ENCODE measurements around the gene NLGN3. TPM values are rescaled to one million over a fixed set of nuclear protein-coding genes. Genes with fewer than 3 reads are reported as not detected.
A peak's percentile ranks its signal among the peaks of the same experiment; 100 is the strongest.

NLGN3 gene
- total RNA-seq, result under 1 TPM; 0.38 to 0.43 (median 0.40) TPM

- no peaks in the 10 kb centered on the region for H3K27me3 Mint-ChIP-seq (ENCODE audit: low read depth)
- H3K4me3 Mint-ChIP-seq, result peak within 1 kb of the TSS; percentile 26
- H3K4me1 Mint-ChIP-seq (ENCODE audit: low read depth), result peaks cover 15% of the 10 kb centered on the region
- H3K36me3 Mint-ChIP-seq (ENCODE audit: insufficient read depth), result no peaks in the 10 kb centered on the region
- no peaks in the 10 kb centered on the region for H3K9me3 Mint-ChIP-seq
- ATAC-seq (no peak), DNase-seq (no peak)
Measured at GRCh38 chrX:71144651-71145050, at the start of gene NLGN3. NLGN3 (plus strand) TSS chrX:71144841; CDS start chrX:71147750, 2,909 bp downstream.

GRCh38 chrX:71095033-71095432 is 49.6 kb upstream of the NLGN3 start:
- Mint-ChIP-seq H3K4me1 (ENCODE audit: low read depth) (peaks cover 31% of the 10 kb centered on the region), H3K27me3 (ENCODE audit: low read depth) (no peaks in the 10 kb centered on the region), H3K9me3 (no peaks in the 10 kb centered on the region), H3K36me3 (ENCODE audit: insufficient read depth) (no peaks in the 10 kb centered on the region), H3K4me3 (peak overlapping the region; percentile 93)
- ATAC-seq (no peak), DNase-seq (no peak)

DNA sequence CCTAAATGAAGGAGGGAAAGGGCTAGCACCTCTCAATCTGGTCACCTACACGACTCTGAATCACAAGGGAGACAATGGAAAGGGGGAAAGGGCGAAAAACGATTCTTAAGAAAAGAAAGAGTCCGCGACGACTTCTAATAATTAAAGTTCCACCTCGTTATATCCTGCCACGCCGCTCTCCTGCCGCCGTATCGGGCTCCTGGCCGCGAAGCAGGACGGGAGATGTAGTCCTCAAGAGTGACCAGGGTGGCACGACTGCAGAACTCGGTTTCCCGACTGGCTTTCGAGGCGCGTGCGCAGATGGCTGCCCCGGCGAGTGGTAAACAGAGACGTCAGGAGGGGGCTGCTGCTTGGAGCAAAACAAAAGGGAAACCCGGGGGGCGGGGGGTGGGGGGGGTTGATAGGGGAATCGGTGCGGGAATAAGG is 49.1 kb upstream of the NLGN3 start, which contains the start of gene FOXO4:
Gene FOXO4, plus strand, starts transcription at position 297 of the 426 bp plus-strand sequence. CDS start 678 bp downstream, outside the sequence.
- no peaks in the 10 kb centered on the region for H3K36me3 Mint-ChIP-seq (ENCODE audit: insufficient read depth)
- no peaks in the 10 kb centered on the region for H3K27me3 Mint-ChIP-seq (ENCODE audit: low read depth)
- H3K4me1 Mint-ChIP-seq (ENCODE audit: low read depth), result peaks cover 33% of the 10 kb centered on the region
- no peaks in the 10 kb centered on the region for H3K9me3 Mint-ChIP-seq
- H3K4me3 Mint-ChIP-seq, result peak within 1 kb of the TSS; percentile 93
- ATAC-seq (peak; percentile 87 to 94), DNase-seq (peak; percentile 82)

- no peak for DNase-seq
- Mint-ChIP-seq H3K9me3 (no peaks in the 10 kb centered on the region), H3K36me3 (ENCODE audit: insufficient read depth) (no peaks in the 10 kb centered on the region), H3K4me1 (ENCODE audit: low read depth) (peaks cover 39% of the 10 kb centered on the region), H3K27me3 (ENCODE audit: low read depth) (no peaks in the 10 kb centered on the region), H3K4me3 (peak overlapping the region; percentile 93)
- peak; percentile 56 for ATAC-seq
Measured at GRCh38 chrX:71095981-71096759, 48.5 kb upstream of the NLGN3 start.

DNA sequence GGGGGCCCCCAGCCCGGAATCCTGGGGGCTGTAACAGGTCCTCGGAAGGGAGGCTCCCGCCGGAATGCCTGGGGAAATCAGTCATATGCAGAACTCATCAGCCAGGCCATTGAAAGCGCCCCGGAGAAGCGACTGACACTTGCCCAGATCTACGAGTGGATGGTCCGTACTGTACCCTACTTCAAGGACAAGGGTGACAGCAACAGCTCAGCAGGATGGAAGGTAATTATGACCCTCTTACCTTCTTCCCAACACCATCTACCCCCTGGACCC is 47.9 kb upstream of the NLGN3 start:
- ATAC-seq, result peak in 1 of 2 donors; percentile 6
- Mint-ChIP-seq H3K4me1 (ENCODE audit: low read depth) (peaks cover 45% of the 10 kb centered on the region), H3K36me3 (ENCODE audit: insufficient read depth) (no peaks in the 10 kb centered on the region), H3K9me3 (no peaks in the 10 kb centered on the region), H3K4me3 (peak overlapping the region; percentile 93), H3K27me3 (ENCODE audit: low read depth) (no peaks in the 10 kb centered on the region)
- DNase-seq, result no peak

- DNase-seq (peak; percentile 77), ATAC-seq (peak; percentile 16 to 34)
- Mint-ChIP-seq H3K4me3 (peak overlapping the region; percentile 31), H3K4me1 (ENCODE audit: low read depth) (peaks cover 59% of the 10 kb centered on the region), H3K27me3 (ENCODE audit: low read depth) (no peaks in the 10 kb centered on the region), H3K9me3 (no peaks in the 10 kb centered on the region), H3K36me3 (ENCODE audit: insufficient read depth) (no peaks in the 10 kb centered on the region)
Measured at GRCh38 chrX:71098302-71098701, 46.3 kb upstream of the NLGN3 start.

DNA sequence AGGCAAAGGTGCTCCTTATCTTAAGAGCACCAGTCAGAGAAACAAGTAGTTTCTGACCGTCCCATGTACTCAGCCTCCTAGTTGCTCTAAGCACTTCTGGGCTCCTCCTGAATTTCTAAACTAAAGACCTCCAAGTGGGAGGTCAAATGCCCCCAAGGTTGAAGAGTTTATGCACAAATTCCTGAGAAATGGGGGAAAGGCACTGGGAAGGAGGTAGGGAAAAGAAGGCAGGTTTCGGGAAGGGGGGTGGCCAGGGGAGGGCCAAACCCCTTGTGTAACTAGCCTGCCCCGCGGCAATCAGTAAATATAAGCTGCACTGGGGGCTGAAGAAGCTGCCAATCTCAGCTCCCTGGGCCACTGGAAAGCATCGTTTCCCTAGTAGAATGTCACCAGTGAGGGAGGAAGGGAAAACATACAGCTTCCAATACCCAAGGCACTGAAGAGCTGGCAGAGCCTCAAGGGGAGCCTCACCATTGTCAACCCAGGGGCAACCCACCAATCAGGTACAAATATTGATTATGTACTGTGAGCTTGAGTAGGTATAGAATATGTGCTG is 45.6 kb upstream of the NLGN3 start:
- no peak for ATAC-seq
- H3K9me3 Mint-ChIP-seq, result no peaks in the 10 kb centered on the region
- peaks cover 66% of the 10 kb centered on the region for H3K4me1 Mint-ChIP-seq (ENCODE audit: low read depth)

GRCh38 chrX:71099736-71100135 is 44.9 kb upstream of the NLGN3 start:
- H3K4me1 Mint-ChIP-seq (ENCODE audit: low read depth), result peaks cover 73% of the 10 kb centered on the region
- no peaks in the 10 kb centered on the region for H3K36me3 Mint-ChIP-seq (ENCODE audit: insufficient read depth)
- H3K27me3 Mint-ChIP-seq (ENCODE audit: low read depth), result no peaks in the 10 kb centered on the region
- no peak for DNase-seq
- no peak for ATAC-seq
- H3K4me3 Mint-ChIP-seq, result no peak overlapping the region
- no peaks in the 10 kb centered on the region for H3K9me3 Mint-ChIP-seq

More for the DNA sequence above, 45.6 kb upstream of the NLGN3 start:
- Mint-ChIP-seq H3K36me3 (ENCODE audit: insufficient read depth) (no peaks in the 10 kb centered on the region), H3K27me3 (ENCODE audit: low read depth) (no peaks in the 10 kb centered on the region), H3K4me3 (no peak overlapping the region)
- no peak for DNase-seq

- DNase-seq, result no peak
- ATAC-seq, result no peak
- no peaks in the 10 kb centered on the region for H3K27me3 Mint-ChIP-seq (ENCODE audit: low read depth)
- no peaks in the 10 kb centered on the region for H3K9me3 Mint-ChIP-seq
- peaks cover 4% of the 10 kb centered on the region for H3K36me3 Mint-ChIP-seq (ENCODE audit: insufficient read depth)
- no peak overlapping the region for H3K4me3 Mint-ChIP-seq
- peaks cover 75% of the 10 kb centered on the region for H3K4me1 Mint-ChIP-seq (ENCODE audit: low read depth)
Measured at GRCh38 chrX:71100581-71101505, 43.8 kb upstream of the NLGN3 start.

DNA sequence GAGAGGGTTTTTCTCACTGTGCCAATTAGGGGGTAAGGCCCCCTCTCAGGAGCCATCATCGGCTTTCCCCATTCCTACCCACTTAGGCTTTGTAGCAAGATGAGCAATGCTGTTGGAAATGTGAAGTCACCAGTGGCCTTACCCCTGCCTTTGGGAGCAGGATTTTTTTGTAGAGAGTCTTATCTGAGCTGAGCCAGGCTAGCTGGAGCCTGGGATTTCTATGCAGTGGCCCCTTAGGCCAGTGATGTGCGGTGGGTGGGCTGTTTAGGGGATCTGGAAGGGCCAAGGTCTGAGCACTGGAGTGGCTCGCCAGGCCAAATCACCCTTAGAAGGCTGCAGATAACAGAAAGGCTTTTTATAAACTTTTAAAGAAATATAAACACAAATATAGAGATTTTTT is 42.3 kb upstream of the NLGN3 start:
- ATAC-seq, result no peak
- Mint-ChIP-seq H3K27me3 (ENCODE audit: low read depth) (no peaks in the 10 kb centered on the region), H3K36me3 (ENCODE audit: insufficient read depth) (peaks cover 12% of the 10 kb centered on the region), H3K4me3 (no peak overlapping the region), H3K4me1 (ENCODE audit: low read depth) (peaks cover 84% of the 10 kb centered on the region), H3K9me3 (no peaks in the 10 kb centered on the region)
- no peak for DNase-seq

DNA sequence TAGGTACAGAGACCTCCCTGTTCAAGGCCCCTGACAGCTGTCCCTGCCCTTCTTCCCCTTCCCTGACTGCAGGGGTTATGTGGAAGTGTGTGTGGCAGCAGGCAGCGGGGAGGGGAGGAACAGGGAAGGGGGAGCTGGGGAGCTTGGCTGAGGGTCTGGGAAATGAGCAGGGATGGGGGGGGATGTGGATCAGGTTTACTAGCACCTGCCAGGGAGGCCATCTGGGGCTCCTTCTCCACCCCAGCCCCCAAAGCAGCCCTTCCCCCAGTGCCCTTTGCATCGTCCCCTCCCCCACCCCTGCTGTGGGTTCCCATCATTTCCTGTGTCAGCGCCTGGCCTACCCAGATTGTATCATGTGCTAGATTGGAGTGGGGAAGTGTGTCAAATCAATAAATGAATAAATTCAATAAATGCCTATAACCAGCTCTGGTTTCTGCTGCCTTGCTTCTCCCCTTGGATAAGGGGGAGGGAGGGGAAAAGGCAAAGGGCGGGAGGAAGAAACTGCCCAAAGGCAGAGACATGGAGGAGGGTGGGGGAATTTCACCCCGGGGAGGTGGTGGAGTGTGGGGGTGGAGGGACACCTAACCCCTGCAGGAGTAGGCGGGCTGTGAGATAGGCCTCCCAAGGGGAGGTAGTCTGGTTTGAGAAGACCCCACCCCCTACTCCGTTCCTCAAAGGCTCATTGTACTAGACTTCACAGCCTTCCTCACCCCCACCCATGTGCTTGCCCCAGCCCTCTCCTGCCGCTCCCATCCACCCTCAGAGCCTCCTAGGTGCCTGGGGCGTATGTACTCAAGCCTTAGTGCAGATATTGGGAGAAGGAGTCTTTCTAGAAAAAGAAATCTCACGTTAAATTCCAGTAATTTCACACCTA is 41.3 kb upstream of the NLGN3 start:
- Mint-ChIP-seq H3K36me3 (ENCODE audit: insufficient read depth) (peaks cover 19% of the 10 kb centered on the region), H3K4me1 (ENCODE audit: low read depth) (peaks cover 84% of the 10 kb centered on the region), H3K9me3 (no peaks in the 10 kb centered on the region), H3K27me3 (ENCODE audit: low read depth) (no peaks in the 10 kb centered on the region), H3K4me3 (peak overlapping the region; percentile 71)
- ATAC-seq (peak; percentile 20 to 32), DNase-seq (peak; percentile 55)

- Mint-ChIP-seq H3K9me3 (no peaks in the 10 kb centered on the region), H3K27me3 (ENCODE audit: low read depth) (no peaks in the 10 kb centered on the region), H3K36me3 (ENCODE audit: insufficient read depth) (peaks cover 36% of the 10 kb centered on the region), H3K4me3 (peak overlapping the region; percentile 38), H3K4me1 (ENCODE audit: low read depth) (peaks cover 70% of the 10 kb centered on the region)
- ATAC-seq (no peak), DNase-seq (no peak)
Measured at GRCh38 chrX:71105628-71106027, 39.0 kb upstream of the NLGN3 start.

GRCh38 chrX:71106427-71106826 is 38.2 kb upstream of the NLGN3 start, which contains the start of gene CXorf65:
CXorf65 (minus strand) TSS chrX:71106740; CDS start chrX:71106556, 184 bp downstream.
- ATAC-seq (peak in 1 of 2 donors; percentile 22), DNase-seq (no peak)
- no peaks in the 10 kb centered on the region for H3K9me3 Mint-ChIP-seq
- no peaks in the 10 kb centered on the region for H3K27me3 Mint-ChIP-seq (ENCODE audit: low read depth)
- H3K4me1 Mint-ChIP-seq (ENCODE audit: low read depth), result peaks cover 62% of the 10 kb centered on the region
- peak within 1 kb of the TSS; percentile 96 for H3K4me3 Mint-ChIP-seq
- H3K36me3 Mint-ChIP-seq (ENCODE audit: insufficient read depth), result peaks cover 39% of the 10 kb centered on the region
